ENCODE data around the gene IRF2BP2.

DNA sequence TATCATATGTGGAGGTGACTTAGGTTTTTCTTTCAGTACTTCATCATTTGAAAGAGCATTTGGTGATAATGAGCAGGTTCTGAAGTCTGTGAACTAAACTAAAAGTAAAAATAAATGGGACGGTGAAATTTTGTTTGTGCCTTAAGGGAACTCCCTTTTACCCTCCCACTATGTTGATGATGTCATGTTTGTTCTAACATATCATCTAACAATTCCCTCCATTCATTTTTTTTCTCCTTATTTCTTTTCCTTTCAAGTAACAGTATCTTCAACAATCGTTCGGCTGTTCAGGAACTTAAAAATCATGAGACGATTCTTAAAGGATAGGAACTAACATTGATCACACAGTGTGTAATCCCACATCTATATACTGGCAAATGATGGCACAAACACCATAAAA, 30.0 kb upstream of the IRF2BP2 start:
- TF ChIP-seq, protein P1, sequence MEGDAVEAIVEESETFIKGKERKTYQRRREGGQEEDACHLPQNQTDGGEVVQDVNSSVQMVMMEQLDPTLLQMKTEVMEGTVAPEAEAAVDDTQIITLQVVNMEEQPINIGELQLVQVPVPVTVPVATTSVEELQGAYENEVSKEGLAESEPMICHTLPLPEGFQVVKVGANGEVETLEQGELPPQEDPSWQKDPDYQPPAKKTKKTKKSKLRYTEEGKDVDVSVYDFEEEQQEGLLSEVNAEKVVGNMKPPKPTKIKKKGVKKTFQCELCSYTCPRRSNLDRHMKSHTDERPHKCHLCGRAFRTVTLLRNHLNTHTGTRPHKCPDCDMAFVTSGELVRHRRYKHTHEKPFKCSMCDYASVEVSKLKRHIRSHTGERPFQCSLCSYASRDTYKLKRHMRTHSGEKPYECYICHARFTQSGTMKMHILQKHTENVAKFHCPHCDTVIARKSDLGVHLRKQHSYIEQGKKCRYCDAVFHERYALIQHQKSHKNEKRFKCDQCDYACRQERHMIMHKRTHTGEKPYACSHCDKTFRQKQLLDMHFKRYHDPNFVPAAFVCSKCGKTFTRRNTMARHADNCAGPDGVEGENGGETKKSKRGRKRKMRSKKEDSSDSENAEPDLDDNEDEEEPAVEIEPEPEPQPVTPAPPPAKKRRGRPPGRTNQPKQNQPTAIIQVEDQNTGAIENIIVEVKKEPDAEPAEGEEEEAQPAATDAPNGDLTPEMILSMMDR (IDR thresholded peaks at IDR 0.05) = no peak
- TF ChIP-seq POLR2A (IDR thresholded peaks at IDR 0.05) = no peak

Measured in testis (tissue), 2 donors.